OCI-LY3 (cell line): ENCODE measurements around the gene RNF149.
"Not testable (repeated sequence)": the region's sequence is repeated elsewhere in the genome, so short reads cannot be mapped to it uniquely, and the experiment has no call there.

Experiments used
- CTCF ChIP-seq: fragments of 200-600, 300-600 bp; sonication (generic); IDR thresholded peaks from 2 replicates; pipeline ENCODE4 v1.5.1; 2014; ENCODE audit warnings: antibody characterized with exemption, low read length, low read depth
- EZH2phosphoT487 ChIP-seq: fragments of 200-600 bp; shearing (Covaris generic); IDR thresholded peaks from 2 replicates; pipeline ENCODE4 v1.6.1; 2018; ENCODE audit warnings: antibody characterized with exemption, mixed run types, low read depth

GRCh38 chr2:101244373-101244772 lies 64.1 kb downstream of the RNF149 start:
- TF ChIP-seq CTCF, EZH2phosphoT487: not testable (repeated sequence)
